ENCODE measurements around the gene THRAP3. TPM values are rescaled to one million over a fixed set of nuclear protein-coding genes. Genes with fewer than 3 reads are reported as not detected.

Gene THRAP3
- total RNA-seq, 4 donors from 2014 or later, result 88.9 to 129 (median 115) TPM

DNA sequence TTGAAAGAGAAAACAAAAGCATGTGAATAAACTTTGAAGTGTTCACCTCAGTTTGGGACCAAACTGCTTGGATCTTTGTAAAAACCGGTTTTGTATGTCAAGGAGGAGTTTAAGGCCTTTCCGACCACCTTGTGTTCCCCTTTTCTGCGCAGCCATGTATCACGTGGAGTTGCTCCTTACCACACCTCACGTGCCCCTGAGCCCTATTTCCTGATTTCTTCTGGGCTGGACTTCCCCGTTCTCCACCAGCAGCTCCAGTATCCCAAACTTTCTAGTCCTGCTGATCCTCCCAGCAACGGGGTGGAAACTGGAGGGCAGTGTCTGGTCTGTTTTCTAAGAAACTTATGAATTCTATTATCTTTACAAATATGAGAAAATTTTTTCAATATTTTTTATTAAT, 80.3 kb downstream of the THRAP3 start:
- Histone ChIP-seq H3K36me3 (peaks cover 37 to 38% of the 10 kb centered on the region in 2 donors), H3K9me3 (no peaks in the 10 kb centered on the region), H3K4me1 (peaks cover 15 to 31% of the 10 kb centered on the region in 2 donors), H3K27ac (peak overlapping the region in 1 of 3 donors; percentile 93), H3K27me3 (no peaks in the 10 kb centered on the region), H3K4me3 (replicated peaks in 1 of 3) (no peak overlapping the region)
- no peak for DNase-seq
- TF ChIP-seq POLR2A (IDR thresholded peaks at IDR 0.05), result no peak
- TF ChIP-seq, protein P1, sequence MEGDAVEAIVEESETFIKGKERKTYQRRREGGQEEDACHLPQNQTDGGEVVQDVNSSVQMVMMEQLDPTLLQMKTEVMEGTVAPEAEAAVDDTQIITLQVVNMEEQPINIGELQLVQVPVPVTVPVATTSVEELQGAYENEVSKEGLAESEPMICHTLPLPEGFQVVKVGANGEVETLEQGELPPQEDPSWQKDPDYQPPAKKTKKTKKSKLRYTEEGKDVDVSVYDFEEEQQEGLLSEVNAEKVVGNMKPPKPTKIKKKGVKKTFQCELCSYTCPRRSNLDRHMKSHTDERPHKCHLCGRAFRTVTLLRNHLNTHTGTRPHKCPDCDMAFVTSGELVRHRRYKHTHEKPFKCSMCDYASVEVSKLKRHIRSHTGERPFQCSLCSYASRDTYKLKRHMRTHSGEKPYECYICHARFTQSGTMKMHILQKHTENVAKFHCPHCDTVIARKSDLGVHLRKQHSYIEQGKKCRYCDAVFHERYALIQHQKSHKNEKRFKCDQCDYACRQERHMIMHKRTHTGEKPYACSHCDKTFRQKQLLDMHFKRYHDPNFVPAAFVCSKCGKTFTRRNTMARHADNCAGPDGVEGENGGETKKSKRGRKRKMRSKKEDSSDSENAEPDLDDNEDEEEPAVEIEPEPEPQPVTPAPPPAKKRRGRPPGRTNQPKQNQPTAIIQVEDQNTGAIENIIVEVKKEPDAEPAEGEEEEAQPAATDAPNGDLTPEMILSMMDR (IDR thresholded peaks at IDR 0.05), result no peak
- 81 to 87% methylated on average over 7 of the region's 7 CpGs for WGBS, 2 donors
- intact Hi-C loops (cut with DNase I), result no loop called here

DNA sequence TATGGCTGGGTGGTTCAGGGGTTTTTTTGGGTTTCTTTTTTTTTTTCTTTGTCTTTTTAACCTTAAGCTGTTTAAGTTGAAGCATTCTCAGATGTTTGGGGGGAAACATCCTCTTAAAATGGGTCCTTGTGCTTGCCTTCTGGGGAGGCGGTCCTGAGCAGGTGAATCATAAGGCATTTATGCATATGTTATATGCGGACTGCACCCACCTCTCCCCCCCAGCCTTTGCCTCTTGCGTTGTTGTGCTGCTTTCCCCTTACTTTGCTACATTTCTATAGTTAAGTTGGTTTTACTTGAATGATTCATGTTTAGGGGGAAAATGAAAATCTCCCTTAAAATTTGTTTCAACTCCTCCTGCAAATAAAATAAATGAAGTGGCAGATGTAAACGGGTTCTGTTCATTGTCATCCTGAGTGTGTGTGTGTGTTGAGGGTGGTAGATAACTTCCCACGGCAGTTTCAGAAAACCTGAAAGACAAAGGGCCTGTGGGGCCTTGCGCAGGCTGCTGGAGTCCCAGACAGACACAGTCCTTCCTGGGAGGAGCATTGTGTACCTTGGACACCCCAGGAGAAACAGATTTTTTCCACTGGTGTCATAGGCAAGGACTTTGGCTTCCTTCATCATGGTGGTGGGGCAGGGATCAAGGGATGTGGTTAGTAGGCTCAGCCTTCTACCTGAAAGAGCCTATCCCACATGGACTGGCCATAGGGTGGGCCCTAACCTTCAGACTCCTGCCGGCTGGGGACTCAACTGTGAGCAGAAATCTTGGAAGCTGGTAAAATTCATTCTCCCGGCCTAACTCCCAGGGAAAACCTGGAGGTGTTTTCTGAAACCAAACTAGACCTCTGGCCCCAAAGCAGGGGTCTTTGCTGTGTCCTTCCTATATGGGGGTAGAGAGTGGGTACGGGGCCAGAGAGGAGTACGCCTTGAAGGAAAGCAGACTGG, 81.0 kb downstream of the THRAP3 start:
- Histone ChIP-seq H3K27me3 (no peaks in the 10 kb centered on the region), H3K9me3 (no peaks in the 10 kb centered on the region), H3K36me3 (peaks cover 36 to 38% of the 10 kb centered on the region in 2 donors), H3K4me1 (peaks cover 15 to 23% of the 10 kb centered on the region in 2 donors), H3K4me3 (replicated peaks in 1 of 3) (no peak overlapping the region), H3K27ac (peak overlapping the region; percentile 85 to 93 (median 93))
- DNase-seq, result no peak
- TF ChIP-seq POLR2A (IDR thresholded peaks at IDR 0.05), result no peak
- TF ChIP-seq, protein P1 (IDR thresholded peaks at IDR 0.05), result no peak
- WGBS, 2 donors, result 65 to 67% methylated on average over 8 to 10 of the region's 10 CpGs
- intact Hi-C loops (cut with DNase I), result no loop called here

DNA sequence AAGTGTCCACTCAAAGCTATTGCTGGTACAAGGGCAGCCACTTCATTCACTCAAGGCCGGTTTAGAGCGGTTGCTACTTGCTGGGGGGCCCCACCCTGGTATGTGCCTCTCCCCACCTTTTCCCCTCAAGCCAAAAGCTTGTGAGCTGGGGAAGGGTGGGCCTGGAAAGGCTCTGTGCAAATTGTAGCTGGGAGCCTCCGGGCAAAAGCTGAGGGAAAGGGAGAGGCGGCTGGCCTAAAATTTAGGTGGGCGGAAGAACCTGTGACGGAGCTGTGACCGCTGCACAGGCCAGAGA, 81.6 kb downstream of the THRAP3 start:
- peak; percentile 75 to 81 for DNase-seq
- intact Hi-C loops (cut with DNase I), result no loop called here
- 16 to 46% methylated on average over 3 to 7 of the region's 7 CpGs for WGBS, 2 donors
- Histone ChIP-seq H3K36me3 (peaks cover 29 to 33% of the 10 kb centered on the region in 2 donors), H3K27me3 (no peaks in the 10 kb centered on the region), H3K4me1 (peaks cover 15 to 21% of the 10 kb centered on the region in 2 donors), H3K27ac (peak overlapping the region; percentile 85 to 93 (median 93)), H3K9me3 (no peaks in the 10 kb centered on the region), H3K4me3 (replicated peaks in 1 of 3) (peak overlapping the region in 1 of 3 donors; percentile 79)
- TF ChIP-seq, protein P1 (IDR thresholded peaks at IDR 0.05), result no peak
- no peak for TF ChIP-seq POLR2A (IDR thresholded peaks at IDR 0.05)

DNA sequence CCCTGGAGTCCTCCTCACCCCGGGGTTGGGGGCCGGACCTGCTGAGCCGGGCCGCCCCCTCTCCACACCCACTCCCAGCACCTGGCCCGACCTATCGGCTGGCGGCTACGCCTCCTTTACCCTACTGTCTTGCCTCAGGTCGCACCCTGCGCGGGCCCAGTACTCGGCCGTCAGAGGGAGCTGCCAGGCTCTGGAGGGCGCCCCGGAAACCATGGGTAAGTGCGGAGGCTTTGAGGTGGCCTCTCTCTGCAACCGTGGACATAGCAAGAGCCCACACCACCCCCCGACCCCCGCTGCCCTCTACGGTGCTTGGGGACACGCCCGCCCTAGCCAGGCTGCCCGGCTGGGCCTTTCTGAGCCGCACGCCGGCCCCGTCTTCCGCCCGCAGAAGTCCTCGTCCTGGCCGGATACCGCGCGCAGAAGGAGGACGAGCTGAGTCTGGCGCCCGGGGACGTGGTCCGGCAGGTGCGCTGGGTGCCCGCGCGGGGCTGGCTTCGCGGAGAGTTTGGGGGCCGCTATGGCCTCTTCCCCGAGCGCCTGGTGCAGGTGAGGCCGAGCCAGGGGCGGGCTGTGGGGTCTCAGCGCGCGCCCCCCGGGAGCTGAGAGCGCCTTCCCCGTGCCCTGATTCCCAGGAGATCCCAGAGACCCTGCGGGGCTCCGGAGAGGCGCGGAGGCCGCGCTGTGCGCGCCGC, 82.1 kb downstream of the THRAP3 start, which contains the start of gene SH3D21:
SH3D21 (plus strand) TSS at position 159 of the 692 bp plus-strand sequence; CDS start at position 212, 53 bp downstream.
- H3K36me3 ChIP-seq, result peaks cover 24 to 28% of the 10 kb centered on the region in 2 donors
- no peaks in the 10 kb centered on the region for H3K9me3 ChIP-seq
- peak in 1 of 2 donors; percentile 75 for TF ChIP-seq POLR2A (IDR thresholded peaks at IDR 0.05)
- TF ChIP-seq, protein P1 (IDR thresholded peaks at IDR 0.05), result peak in 2 of 6 experiments; percentile 9 to 24
- H3K4me1 ChIP-seq, result peaks cover 15 to 21% of the 10 kb centered on the region in 2 donors
- H3K27ac ChIP-seq, result peak within 1 kb of the TSS; percentile 85 to 93 (median 93)
- peak; percentile 84 to 87 for DNase-seq
- H3K4me3 ChIP-seq (replicated peaks in 1 of 3), result peak within 1 kb of the TSS; percentile 24 to 79 (median 57)
- no peaks in the 10 kb centered on the region for H3K27me3 ChIP-seq
- 0% methylated on average over 1 to 13 of the region's 65 CpGs for WGBS, 2 donors
- intact Hi-C loops (cut with DNase I), result no loop called here

Data from thyroid gland (tissue), 4 donors.